Lung (tissue), 12 donors: ENCODE data around the gene DCLRE1C. TPM values are rescaled to one million over a fixed set of nuclear protein-coding genes. Genes with fewer than 3 reads are reported as not detected.

ENCODE experiments used
- ATAC-seq: fragments of 200-7000 bp; cut with Tn5 transposase; one replicate; pipeline ENCODE4 v1.9.1; 2020; ENCODE audit warnings: moderate number of reproducible peaks; ENCODE audit not compliant: insufficient read depth, low FRiP score
- DNase-seq, 3 donors: peaks; one replicate each; pipeline ENCODE4 v3.0.0-alpha.2; 2013 to 2017
- H3K27ac ChIP-seq, 2 donors: one replicate each; pipeline ENCODE4 v1.5.1; 2013; ENCODE audit warnings: mild to moderate bottlenecking in 2 of 2, moderate library complexity in 2 of 2, control low read depth in 1 of 2, inconsistent platforms in 1 of 2, low read depth in 1 of 2, low read length in 1 of 2
- H3K27me3 ChIP-seq, 3 donors: one replicate each; pipeline ENCODE4 v1.5.1; 2013; ENCODE audit warnings: low read length in 2 of 3; ENCODE audit not compliant: control insufficient read depth in 3 of 3, insufficient read depth in 3 of 3
- H3K36me3 ChIP-seq, 4 donors: one replicate each; pipeline ENCODE4 v1.5.1; 2013; ENCODE audit warnings: low read length in 4 of 4, mild to moderate bottlenecking in 1 of 4, moderate library complexity in 1 of 4; ENCODE audit not compliant: control insufficient read depth in 4 of 4, insufficient read depth in 4 of 4
- H3K4me1 ChIP-seq, 5 donors: one replicate each; pipeline ENCODE4 v1.5.1; 2013; ENCODE audit warnings: low read length in 5 of 5, mild to moderate bottlenecking in 2 of 5, moderate library complexity in 1 of 5; ENCODE audit not compliant: control insufficient read depth in 5 of 5, insufficient read depth in 5 of 5
- H3K4me3 ChIP-seq: one replicate; pipeline ENCODE4 v1.5.1; 2013; ENCODE audit warnings: mild to moderate bottlenecking, control low read depth, moderate library complexity
- H3K9ac ChIP-seq, 2 donors: one replicate each; pipeline ENCODE4 v1.5.1; 2013; ENCODE audit warnings: low read length in 2 of 2, control low read depth in 1 of 2; ENCODE audit not compliant: insufficient read depth in 1 of 2
- H3K9me3 ChIP-seq, 4 donors: one replicate each; pipeline ENCODE4 v1.5.1; 2013; ENCODE audit warnings: low read length in 3 of 4, mild to moderate bottlenecking in 1 of 4, moderate library complexity in 1 of 4; ENCODE audit not compliant: control insufficient read depth in 4 of 4, insufficient read depth in 3 of 4
- WGBS, 2 donors: extraction: QIAGEN DNeasy Blood & Tissue Kit; methylation state at CpG; one replicate each; pipeline ENCODE4 v1.1.7; 2013; 5-methylcytosine and 5-hydroxymethylcytosine counted together
- polyA plus RNA-seq, 2 donors: library from polyadenylated mRNA; stranded (reverse); fragments of 200-250 nt; gene quantifications; one replicate each; pipeline ENCODE4 v1.2.1, GENCODE V29; 2013
- total RNA-seq, 2 donors: library from RNA; depleted of rRNA in 1 of 2; stranded (reverse); fragments of >200 nt in 1 of 2; gene quantifications; one replicate each; pipeline ENCODE4 v1.2.1, GENCODE V29; 2014 to 2021
- TF ChIP-seq, protein P1 (sequence below): IDR thresholded peaks from 2 replicates; pipeline ENCODE4 v1.5.1; 2012; ENCODE audit warnings: mild to moderate bottlenecking; ENCODE audit errors: control extremely low read depth, extremely low read depth
- donor health status: control.
- donor health status: control.
- donor health status: Bipolar disorder and iron deficiency.
- donor health status: healthy.
- donor health status: DM: yes; HTN: yes; CAD: no.

The DCLRE1C gene
- total and polyA plus RNA-seq, 4 donors, result 3.0 to 14.9 (median 7.7) TPM

DNA sequence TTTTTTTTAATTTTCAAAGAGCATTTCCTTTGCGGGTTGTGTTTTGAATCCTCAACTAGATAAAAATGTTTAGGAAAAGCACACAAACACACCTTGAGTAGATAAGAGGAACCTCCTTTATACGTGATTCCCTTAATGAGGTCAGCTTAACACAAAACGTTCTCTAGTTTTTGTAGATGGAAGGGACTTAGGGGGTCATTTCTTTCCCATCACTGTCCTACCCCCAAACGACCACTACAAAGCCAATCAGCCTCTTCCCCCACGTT lies 74.0 kb downstream of the DCLRE1C start:
- 3 to 6% methylated on average over 5 of the region's 5 CpGs for WGBS, 2 donors
- TF ChIP-seq, protein P1, sequence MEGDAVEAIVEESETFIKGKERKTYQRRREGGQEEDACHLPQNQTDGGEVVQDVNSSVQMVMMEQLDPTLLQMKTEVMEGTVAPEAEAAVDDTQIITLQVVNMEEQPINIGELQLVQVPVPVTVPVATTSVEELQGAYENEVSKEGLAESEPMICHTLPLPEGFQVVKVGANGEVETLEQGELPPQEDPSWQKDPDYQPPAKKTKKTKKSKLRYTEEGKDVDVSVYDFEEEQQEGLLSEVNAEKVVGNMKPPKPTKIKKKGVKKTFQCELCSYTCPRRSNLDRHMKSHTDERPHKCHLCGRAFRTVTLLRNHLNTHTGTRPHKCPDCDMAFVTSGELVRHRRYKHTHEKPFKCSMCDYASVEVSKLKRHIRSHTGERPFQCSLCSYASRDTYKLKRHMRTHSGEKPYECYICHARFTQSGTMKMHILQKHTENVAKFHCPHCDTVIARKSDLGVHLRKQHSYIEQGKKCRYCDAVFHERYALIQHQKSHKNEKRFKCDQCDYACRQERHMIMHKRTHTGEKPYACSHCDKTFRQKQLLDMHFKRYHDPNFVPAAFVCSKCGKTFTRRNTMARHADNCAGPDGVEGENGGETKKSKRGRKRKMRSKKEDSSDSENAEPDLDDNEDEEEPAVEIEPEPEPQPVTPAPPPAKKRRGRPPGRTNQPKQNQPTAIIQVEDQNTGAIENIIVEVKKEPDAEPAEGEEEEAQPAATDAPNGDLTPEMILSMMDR, result no peak
- no peak for DNase-seq
- Histone ChIP-seq H3K4me1 (peaks cover 0 to 28% (median 5%) of the 10 kb centered on the region in 5 donors), H3K36me3 (no peaks in the 10 kb centered on the region), H3K4me3 (no peak overlapping the region), H3K27me3 (no peaks in the 10 kb centered on the region), H3K27ac (no peak overlapping the region), H3K9me3 (no peaks in the 10 kb centered on the region), H3K9ac (peak overlapping the region in 1 of 2 donors; percentile 71)
- ATAC-seq, result no peak

DNA sequence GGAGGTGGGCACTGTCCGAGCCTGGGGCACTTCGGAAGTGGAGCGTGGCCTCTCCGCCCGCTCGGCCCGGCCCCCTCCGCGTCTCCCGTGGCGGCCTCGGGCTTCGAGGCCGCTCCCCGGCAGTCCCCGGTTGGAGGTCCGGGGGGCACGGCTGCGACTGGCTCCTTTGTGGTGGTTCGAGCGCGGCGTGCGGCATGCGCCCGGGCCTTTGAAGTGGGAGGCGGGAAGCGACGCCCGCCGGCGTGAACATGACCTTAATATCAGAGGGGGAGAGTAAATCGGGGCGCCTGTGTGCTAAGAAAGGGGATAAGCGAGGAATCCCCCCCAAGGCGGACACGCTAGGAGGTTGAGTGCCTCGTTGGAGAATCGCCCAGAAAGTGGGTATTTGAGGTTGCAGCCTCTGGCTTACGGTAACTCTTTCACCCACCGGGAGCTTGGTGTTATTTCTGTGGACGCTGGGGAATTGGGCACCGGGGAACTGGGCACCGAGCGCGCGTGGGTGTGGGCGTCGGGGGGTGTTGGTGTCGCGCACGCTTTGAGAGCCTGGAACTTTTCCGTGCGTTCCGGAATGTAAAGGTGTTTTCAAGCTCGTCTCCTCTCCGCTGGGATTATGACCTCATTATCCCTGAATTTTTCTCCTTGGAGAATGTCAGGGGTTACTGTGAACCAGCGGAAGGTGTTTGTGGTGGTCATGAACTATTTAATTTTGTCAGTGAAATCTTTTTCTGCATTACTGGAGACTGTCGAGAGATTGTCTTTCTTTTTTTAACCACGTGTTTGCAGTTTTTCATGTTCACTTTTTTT lies 74.6 kb downstream of the DCLRE1C start:
- Histone ChIP-seq H3K27ac (peak overlapping the region; percentile 86 to 99), H3K27me3 (no peaks in the 10 kb centered on the region), H3K4me3 (peak overlapping the region; percentile 97), H3K9ac (peak overlapping the region; percentile 52 to 71), H3K36me3 (no peaks in the 10 kb centered on the region), H3K4me1 (peaks cover 0 to 28% (median 5%) of the 10 kb centered on the region in 5 donors), H3K9me3 (no peaks in the 10 kb centered on the region)
- WGBS, 2 donors, result 0 to 1% methylated on average over 58 to 60 of the region's 60 CpGs
- TF ChIP-seq, protein P1, result no peak
- peak; percentile 53 to 64 (median 60) for DNase-seq
- ATAC-seq, result no peak

DNA sequence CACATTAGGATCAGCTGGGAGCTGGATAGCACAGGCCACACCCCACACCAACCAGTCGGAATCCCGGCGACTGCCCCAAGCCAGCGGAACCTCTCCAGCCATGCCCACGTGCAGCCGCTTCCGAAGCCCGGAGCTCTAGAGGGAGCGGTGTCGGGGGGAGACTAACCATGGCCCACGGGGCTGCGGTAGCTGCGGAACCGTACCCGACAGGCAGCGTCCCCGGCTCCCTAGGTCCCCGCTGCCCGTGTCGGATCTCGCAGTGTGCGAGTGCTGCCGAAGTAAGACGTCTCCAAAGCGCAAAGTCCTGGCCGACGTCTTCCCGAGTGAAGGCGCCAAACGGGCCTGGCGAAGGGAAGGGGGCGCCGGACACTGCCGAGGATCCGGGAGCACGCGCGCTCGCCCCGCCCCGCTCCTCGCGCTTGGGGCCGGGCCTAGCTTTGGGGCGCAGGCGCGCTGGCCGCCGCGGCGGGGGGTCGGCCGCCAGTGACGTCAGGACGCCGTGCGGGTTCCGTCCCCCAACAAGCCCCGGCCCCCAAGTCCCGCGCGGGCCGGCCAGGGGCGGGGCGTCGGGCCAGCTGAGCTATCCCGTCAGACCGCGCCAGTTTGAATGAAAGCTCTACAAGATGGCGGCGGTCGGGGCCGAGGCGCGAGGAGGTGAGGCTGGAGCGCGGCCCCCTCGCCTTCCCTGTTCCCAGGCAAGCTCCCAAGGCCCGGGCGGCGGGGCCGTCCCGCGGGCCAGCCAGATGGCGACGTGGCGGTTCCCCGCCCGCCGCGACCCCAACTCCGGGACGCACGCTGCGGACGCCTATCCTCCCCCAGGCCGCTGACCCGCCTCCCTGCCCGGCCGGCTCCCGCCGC lies 75.4 kb downstream of the DCLRE1C start, which contains the start of gene SUV39H2:
Gene SUV39H2 (plus strand): TSS at position 601 of the 858 bp plus-strand sequence. CDS start 23 bp downstream, at position 624.
- Histone ChIP-seq H3K27ac (peak within 1 kb of the TSS; percentile 90 to 99), H3K4me1 (peaks cover 0 to 28% (median 5%) of the 10 kb centered on the region in 5 donors), H3K36me3 (no peaks in the 10 kb centered on the region), H3K9me3 (no peaks in the 10 kb centered on the region), H3K9ac (peak within 1 kb of the TSS; percentile 52 to 84), H3K4me3 (peak within 1 kb of the TSS; percentile 97), H3K27me3 (no peaks in the 10 kb centered on the region)
- 0% methylated on average over 77 to 102 of the region's 102 CpGs for WGBS, 2 donors
- ATAC-seq (peak; percentile 95), DNase-seq (peak; percentile 97 to 99 (median 98))
- TF ChIP-seq, protein P1, result peak; percentile 8
